Subcutaneous adipose tissue (tissue), 4 donors: ENCODE data around the gene PIGN. TPM values are rescaled to one million over a fixed set of nuclear protein-coding genes. Genes with fewer than 3 reads are reported as not detected.

Source experiments
- CTCF ChIP-seq: fragments of 450-650 bp; IDR thresholded peaks from one replicate; pipeline ENCODE4 v1.5.1; 2016; ENCODE audit warnings: low read depth, mild to moderate bottlenecking, control low read depth, antibody characterized with exemption, moderate library complexity
- total RNA-seq, 4 donors: library from RNA; depleted of rRNA; stranded (reverse); fragments of >200 nt; gene quantifications; one replicate each; pipeline ENCODE4 v1.1.0, GENCODE V29; 2016

Gene PIGN
- total RNA-seq, 4 donors from 2014 or later = 22.6 to 35.0 (median 31.3) TPM

DNA sequence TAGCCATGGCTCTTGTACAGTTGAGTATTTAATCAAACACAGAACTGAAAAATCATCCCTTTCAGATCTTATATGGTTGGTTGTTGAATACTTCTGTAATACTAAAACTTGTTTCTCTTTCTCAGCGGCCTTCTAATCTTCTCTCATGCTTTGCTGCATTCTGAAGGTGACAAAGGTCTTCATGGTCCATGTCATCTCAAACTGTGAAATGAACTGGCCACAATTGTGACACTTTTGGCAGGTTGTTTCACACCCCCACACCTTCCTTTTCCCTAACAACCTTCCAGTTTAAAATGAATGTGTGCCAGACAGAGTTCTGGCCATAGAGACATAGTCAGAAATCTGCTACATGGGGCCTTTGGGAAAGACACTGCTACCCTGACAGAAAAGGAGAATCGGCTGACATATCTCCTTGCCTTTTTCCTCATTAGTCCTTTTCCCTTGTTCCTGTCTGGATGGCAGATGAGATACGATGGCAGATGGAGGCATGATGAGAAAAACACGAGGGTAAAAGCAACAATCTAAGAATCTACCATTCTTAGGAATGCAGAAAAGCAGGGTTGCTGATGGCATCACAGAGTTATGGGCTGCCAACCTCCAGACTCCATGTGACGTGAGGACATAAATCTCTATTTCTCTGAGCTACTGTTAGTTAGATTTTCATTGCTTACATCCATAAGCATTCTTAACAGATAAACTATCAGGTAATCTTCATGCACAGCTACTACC lies 106.5 kb downstream of the PIGN start:
- TF ChIP-seq CTCF = no peak

GRCh38 chr18:62073461-62074281 lies 113.2 kb downstream of the PIGN start:
- no peak for TF ChIP-seq CTCF

GRCh38 chr18:62072370-62072769 lies 114.5 kb downstream of the PIGN start:
- no peak for TF ChIP-seq CTCF

DNA sequence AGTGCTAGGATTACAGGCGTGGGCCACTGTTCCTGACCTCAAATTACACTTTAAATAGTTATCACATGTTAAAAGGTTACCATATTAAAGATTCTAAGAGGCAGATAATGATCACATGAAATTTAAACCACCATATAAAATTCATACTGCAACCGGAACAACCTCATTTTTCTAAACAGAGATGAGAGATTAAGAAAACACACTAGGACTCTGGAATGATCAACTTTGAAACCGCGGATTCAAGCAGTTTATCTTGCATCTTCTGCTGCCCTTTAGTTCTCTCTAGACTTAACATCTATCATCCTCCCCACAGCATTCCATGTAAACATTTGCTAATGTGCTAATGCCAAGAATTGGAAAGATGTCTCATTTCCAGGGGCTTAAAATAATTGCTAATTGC lies 115.8 kb downstream of the PIGN start:
- no peak for TF ChIP-seq CTCF

GRCh38 chr18:62070302-62070701 lies 116.6 kb downstream of the PIGN start:
- no peak for TF ChIP-seq CTCF

GRCh38 chr18:62069556-62069955 lies 117.3 kb downstream of the PIGN start:
- no peak for TF ChIP-seq CTCF

DNA sequence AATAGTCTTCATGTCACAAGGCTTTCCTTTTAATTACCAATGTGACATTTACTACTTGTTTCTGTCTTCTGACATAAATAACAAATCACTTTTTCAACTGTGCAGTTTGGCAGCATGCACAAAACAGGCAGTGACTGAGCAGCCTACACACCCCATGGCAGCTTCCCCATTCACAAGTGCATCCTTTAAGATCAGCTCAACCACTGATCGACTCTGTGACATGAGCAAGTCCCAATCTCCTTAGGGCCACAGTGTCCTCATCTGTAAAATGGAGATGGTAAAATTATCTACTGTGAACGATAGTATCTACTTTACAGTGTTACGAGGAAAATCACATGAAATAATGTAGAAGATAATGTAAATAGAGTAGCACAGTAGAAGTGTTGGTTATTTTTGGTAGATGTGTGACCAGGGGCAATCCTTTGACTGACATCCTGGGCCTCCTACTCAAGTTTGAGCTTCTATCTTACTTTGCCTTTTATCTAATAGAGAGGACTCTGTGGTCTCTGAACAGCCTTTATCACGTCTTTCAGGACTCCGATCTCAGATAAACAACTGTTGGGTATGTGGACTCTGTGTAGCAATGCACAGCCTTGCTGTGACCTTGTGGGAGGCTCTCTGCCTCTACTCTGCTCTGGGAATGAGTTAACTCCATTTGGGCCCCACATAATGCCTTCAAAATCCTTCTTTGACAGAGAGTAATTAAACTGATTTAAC lies 120.6 kb downstream of the PIGN start:
- TF ChIP-seq CTCF = no peak
